Measurements from ENCODE around the gene NDUFS8. TPM values are rescaled to one million over a fixed set of nuclear protein-coding genes. Genes with fewer than 3 reads are reported as not detected.
A peak's percentile ranks its signal among the peaks of the same experiment; 100 is the strongest.

Gene NDUFS8
- polyA plus RNA-seq, 3 donors, result 62.9 to 141 (median 114) TPM

- Histone ChIP-seq H4K20me1 (ENCODE audit: insufficient read depth, low read length) (no peaks in the 10 kb centered on the region), H3K9ac (ENCODE audit: insufficient read depth, low read length, poor library complexity, severe bottlenecking) (peak overlapping the region; percentile 70), H3K79me2 (ENCODE audit: insufficient read depth, low read length) (peaks cover 31% of the 10 kb centered on the region), H3K9me3 (replicated peaks in 1 of 2; ENCODE audit: control insufficient read depth in 1 of 2, insufficient read depth in 1 of 2, low read length in 2 of 2) (no peaks in the 10 kb centered on the region), H2AFZ (ENCODE audit: insufficient read depth, low read depth, low read length, poor library complexity, severe bottlenecking) (peak overlapping the region; percentile 86), H3K36me3 (replicated peaks in 1 of 2; ENCODE audit: control insufficient read depth in 1 of 2, insufficient read depth in 2 of 2, low read length in 2 of 2) (peaks cover 34 to 41% of the 10 kb centered on the region in 2 donors), H3K4me1 (ENCODE audit: control insufficient read depth in 1 of 2, insufficient read depth in 2 of 2, low read length in 2 of 2) (peaks cover 28 to 38% of the 10 kb centered on the region in 2 donors), H3K27me3 (ENCODE audit: control insufficient read depth in 2 of 2, insufficient read depth in 2 of 2, low read length in 2 of 2) (no peaks in the 10 kb centered on the region), H3K4me2 (replicated peaks; ENCODE audit: extremely low read depth, low read length, poor library complexity, severe bottlenecking) (peak overlapping the region; percentile 97), H3K4me3 (replicated peaks in 1 of 3; ENCODE audit: low read depth in 2 of 3, low read length in 3 of 3) (peak overlapping the region; percentile 65 to 81 (median 69)), H3K27ac (ENCODE audit: low read depth in 1 of 2, low read length in 2 of 2) (peak overlapping the region in 1 of 2 donors; percentile 85)
- H3K36me3 Mint-ChIP-seq, result peaks cover 28 to 47% of the 10 kb centered on the region in 2 donors
- peaks cover 36% of the 10 kb centered on the region for H3K4me1 Mint-ChIP-seq
- TF ChIP-seq CTCF (IDR thresholded peaks at IDR 0.05), result no peak
- peaks cover 0 to 2% (median 1%) of the 10 kb centered on the region in 3 donors for H3K27me3 Mint-ChIP-seq (ENCODE audit: low read depth in 3 of 3)
- intact Hi-C loops (cut with micrococcal nuclease), result no loop called here
- no peaks in the 10 kb centered on the region for H3K9me3 Mint-ChIP-seq
- H3K27ac Mint-ChIP-seq, result peak overlapping the region; percentile 76 to 93 (median 86)
- 7% methylated on average over 6 of the region's 10 CpGs for WGBS (ENCODE audit: insufficient coverage)
- DNase-seq, result no peak
- peak overlapping the region; percentile 94 to 98 for H3K4me3 Mint-ChIP-seq
These were observed 623 bp downstream of the NDUFS8 start for GRCh38 chr11:68031144-68031464.

GRCh38 chr11:68032003-68032402 lies 1.5 kb downstream of the NDUFS8 start:
- peaks cover 45% of the 10 kb centered on the region for H3K4me1 Mint-ChIP-seq
- Histone ChIP-seq H3K4me2 (replicated peaks; ENCODE audit: extremely low read depth, low read length, poor library complexity, severe bottlenecking) (no peak overlapping the region), H2AFZ (ENCODE audit: insufficient read depth, low read depth, low read length, poor library complexity, severe bottlenecking) (no peak overlapping the region), H3K27ac (ENCODE audit: low read depth in 1 of 2, low read length in 2 of 2) (no peak overlapping the region), H3K9me3 (replicated peaks in 1 of 2; ENCODE audit: control insufficient read depth in 1 of 2, insufficient read depth in 1 of 2, low read length in 2 of 2) (no peaks in the 10 kb centered on the region), H4K20me1 (ENCODE audit: insufficient read depth, low read length) (no peaks in the 10 kb centered on the region), H3K4me1 (ENCODE audit: control insufficient read depth in 1 of 2, insufficient read depth in 2 of 2, low read length in 2 of 2) (peaks cover 37 to 47% of the 10 kb centered on the region in 2 donors), H3K9ac (ENCODE audit: insufficient read depth, low read length, poor library complexity, severe bottlenecking) (no peak overlapping the region), H3K36me3 (replicated peaks in 1 of 2; ENCODE audit: control insufficient read depth in 1 of 2, insufficient read depth in 2 of 2, low read length in 2 of 2) (peaks cover 25 to 32% of the 10 kb centered on the region in 2 donors), H3K27me3 (ENCODE audit: control insufficient read depth in 2 of 2, insufficient read depth in 2 of 2, low read length in 2 of 2) (no peaks in the 10 kb centered on the region), H3K4me3 (replicated peaks in 1 of 3; ENCODE audit: low read depth in 2 of 3, low read length in 3 of 3) (no peak overlapping the region), H3K79me2 (ENCODE audit: insufficient read depth, low read length) (peaks cover 31% of the 10 kb centered on the region)
- DNase-seq, result no peak
- H3K27ac Mint-ChIP-seq, result peak overlapping the region in 1 of 7 donors; percentile 19
- no peak overlapping the region for H3K4me3 Mint-ChIP-seq
- no peaks in the 10 kb centered on the region for H3K9me3 Mint-ChIP-seq
- peaks cover 21 to 38% of the 10 kb centered on the region in 2 donors for H3K36me3 Mint-ChIP-seq
- 94% methylated on average over 4 of the region's 9 CpGs for WGBS (ENCODE audit: insufficient coverage)
- H3K27me3 Mint-ChIP-seq (ENCODE audit: low read depth in 3 of 3), result peaks cover 0 to 3% (median 1%) of the 10 kb centered on the region in 3 donors
- no peak for TF ChIP-seq CTCF (IDR thresholded peaks at IDR 0.05)
- intact Hi-C loops (cut with micrococcal nuclease), result no loop called here
